GM20000 (cell line): ENCODE results near the gene SVIL.
"Not testable (repeated sequence)": the region's sequence is repeated elsewhere in the genome, so short reads cannot be mapped to it uniquely, and the experiment has no call there.

ENCODE experiments used
- DNase-seq: peaks from one replicate; pipeline ENCODE4 v3.0.0; 2012; ENCODE audit warnings: low spot score
- CTCF ChIP-seq: IDR thresholded peaks from 2 replicates; pipeline ENCODE4 v1.5.1; 2012; ENCODE audit warnings: mild to moderate bottlenecking, control low read depth; ENCODE audit errors: extremely low read depth, missing control alignments

The SVIL gene

GRCh38 chr10:29469481-29470354 is 165.1 kb downstream of the SVIL start:
- DNase-seq: no peak
- TF ChIP-seq CTCF: no peak

- no peak for TF ChIP-seq CTCF
- no peak for DNase-seq
Observed at GRCh38 chr10:29465384-29465783, 169.4 kb downstream of the SVIL start.

GRCh38 chr10:29464671-29465171 is 170.1 kb downstream of the SVIL start:
- DNase-seq: not testable (repeated sequence)

GRCh38 chr10:29461042-29461441 is 173.7 kb downstream of the SVIL start:
- TF ChIP-seq CTCF: no peak
- DNase-seq: no peak

GRCh38 chr10:29458190-29458589 is 176.6 kb downstream of the SVIL start:
- not testable (repeated sequence) for DNase-seq

- no peak for DNase-seq
- TF ChIP-seq CTCF: no peak
Observed at GRCh38 chr10:29455095-29455494, 179.7 kb downstream of the SVIL start.

GRCh38 chr10:29454250-29454649 is 180.5 kb downstream of the SVIL start:
- no peak for DNase-seq
- TF ChIP-seq CTCF: no peak

GRCh38 chr10:29452546-29452945 is 182.2 kb downstream of the SVIL start:
- DNase-seq: no peak
- no peak for TF ChIP-seq CTCF
